ENCODE results near the gene BAMBI. TPM values are rescaled to one million over a fixed set of nuclear protein-coding genes. Genes with fewer than 3 reads are reported as not detected.

The BAMBI gene
- total and polyA plus RNA-seq, 2 of the 8 experiments (the other 6 are each of a cell fraction or from before 2014, with no cell fraction given) = 5.6 to 26.4 TPM

GRCh38 chr10:28680358-28680752, 3.0 kb downstream of the BAMBI start (continued):
- TF ChIP-seq CHD7 (IDR thresholded peaks at IDR 0.05; ENCODE audit: insufficient replicate concordance, low read length) = no peak
- no peak for TF ChIP-seq BACH1 (IDR thresholded peaks at IDR 0.05; ENCODE audit: low read length)
- TF ChIP-seq KDM1A (IDR thresholded peaks at IDR 0.05; ENCODE audit: borderline replicate concordance, low read length) = no peak
- no peak for TF ChIP-seq POLR2AphosphoS5 (IDR thresholded peaks at IDR 0.05; ENCODE audit: low read depth, low read length)
- TF ChIP-seq RBBP5 (IDR thresholded peaks at IDR 0.05; ENCODE audit: borderline replicate concordance, low read depth, low read length) = no peak
- no peak for TF ChIP-seq EZH2 (IDR thresholded peaks at IDR 0.05; ENCODE audit: low read depth, low read length, severe bottlenecking)
- no peak for TF ChIP-seq ATF2 (IDR thresholded peaks at IDR 0.05; ENCODE audit: low read length)
- TF ChIP-seq FOSL1 (IDR thresholded peaks at IDR 0.05; ENCODE audit: insufficient read depth, low read depth, low read length) = no peak

Data from H1 (cell line).